Stimulated activated CD4-positive, alpha-beta T cell treated with anti-CD3 and anti-CD28 coated beads, TNF-alpha, amount 100 ng/mL, for 24 hours (primary cell): ENCODE data around the gene NTN3.

ENCODE experiments used
- DNase-seq, 3 experiments: peaks; one replicate each; pipeline ENCODE4 v3.0.0-alpha.2; 2020; ENCODE audit warnings: low read depth in 3 of 3

NTN3 gene

GRCh38 chr16:2514333-2515179 is 43.5 kb downstream of the NTN3 start:
- DNase-seq = peak in 1 of 3 experiments; percentile 24

GRCh38 chr16:2515180-2515851 is 44.2 kb downstream of the NTN3 start:
- no peak for DNase-seq

GRCh38 chr16:2516391-2517240 is 45.5 kb downstream of the NTN3 start:
- DNase-seq = no peak

DNA sequence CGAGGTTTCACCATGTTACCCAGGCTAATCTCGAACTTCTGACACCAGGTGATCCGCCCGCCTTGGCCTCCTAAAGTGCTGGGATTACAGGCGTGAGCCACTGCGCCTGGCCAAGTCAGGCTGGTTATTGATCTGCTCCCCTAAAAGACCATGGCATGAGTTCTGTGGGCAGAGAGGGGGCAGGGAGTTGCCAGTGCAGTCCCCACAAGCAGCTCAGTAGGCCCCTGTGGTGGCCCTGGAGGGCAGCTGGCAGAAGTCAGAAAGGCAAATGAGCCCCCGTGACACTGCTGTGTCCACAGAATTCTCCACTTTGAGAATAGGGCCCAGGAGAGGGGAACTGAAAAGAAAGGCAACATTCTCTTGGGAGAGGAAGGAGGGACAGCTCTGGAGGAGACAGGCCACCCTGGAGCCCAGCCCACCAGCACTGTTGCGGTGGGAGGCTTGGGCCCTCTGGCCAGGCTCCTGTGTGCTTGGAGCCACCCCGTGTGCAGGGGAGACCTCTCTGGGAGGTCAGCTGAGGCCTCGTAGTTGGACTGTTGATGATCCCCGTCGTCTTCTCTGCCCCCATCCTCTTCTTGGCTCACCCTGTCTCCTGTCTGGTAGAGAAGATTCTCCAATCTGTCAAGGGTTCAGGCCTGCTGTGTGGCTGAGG is 47.0 kb downstream of the NTN3 start:
- no peak for DNase-seq

- no peak for DNase-seq
These were observed 48.0 kb downstream of the NTN3 start for GRCh38 chr16:2518823-2519710.

GRCh38 chr16:2519711-2520080 is 48.6 kb downstream of the NTN3 start:
- no peak for DNase-seq

- DNase-seq = peak; percentile 73 to 86 (median 76)
These were observed 49.1 kb downstream of the NTN3 start, which contains the start of gene AMDHD2 for GRCh38 chr16:2520097-2520783. Gene AMDHD2, plus strand, starts transcription at chr16:2520371. Its CDS starts 88 bp downstream, at chr16:2520459.

- peak in 1 of 3 experiments; percentile 35 for DNase-seq
These were observed 49.9 kb downstream of the NTN3 start for GRCh38 chr16:2520784-2521531.
